ENCODE results near the gene COBLL1.
A peak's percentile ranks its signal among the peaks of the same experiment; 100 is the strongest.

The COBLL1 gene

DNA sequence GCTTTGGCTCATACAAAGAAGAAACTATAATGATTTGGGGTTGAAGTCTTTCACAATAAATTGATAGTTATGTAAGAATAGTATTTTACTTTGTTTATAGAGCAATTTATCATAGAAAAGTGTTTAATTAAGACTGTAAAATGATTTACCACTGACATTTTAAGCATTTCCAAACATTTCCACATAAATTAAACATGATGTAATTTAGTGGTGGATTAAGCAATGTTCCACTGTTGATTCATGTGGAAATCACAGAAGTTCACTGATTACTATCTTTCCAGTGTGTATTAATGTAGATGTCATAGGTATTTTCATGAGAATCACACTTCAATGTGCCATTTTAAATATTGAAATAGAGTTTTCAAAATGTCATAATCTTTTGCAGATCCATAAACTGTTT is 180.3 kb downstream of the COBLL1 start:
- peak; percentile 14 for DNase-seq (ENCODE audit: extremely low read depth, low read depth)

DNA sequence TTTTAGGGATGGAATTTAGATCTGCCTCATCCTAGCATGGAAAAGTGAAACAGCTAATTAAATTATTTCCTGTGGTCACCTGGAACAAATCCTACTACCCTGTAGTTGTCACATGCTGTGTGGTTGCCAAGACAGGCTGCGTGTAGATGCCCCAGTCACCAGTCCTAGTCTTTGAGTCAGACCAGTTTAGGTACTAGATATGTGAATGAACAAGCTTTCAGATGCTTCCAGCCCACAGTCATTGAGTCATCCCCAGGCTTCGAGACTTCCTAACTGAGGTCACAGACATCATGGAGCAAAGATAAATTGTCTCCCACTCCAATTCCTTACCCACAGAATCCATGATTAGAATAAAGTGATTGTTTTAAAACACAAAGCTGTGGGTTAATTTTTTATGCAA is 184.5 kb downstream of the COBLL1 start:
- TF ChIP-seq, protein P1, sequence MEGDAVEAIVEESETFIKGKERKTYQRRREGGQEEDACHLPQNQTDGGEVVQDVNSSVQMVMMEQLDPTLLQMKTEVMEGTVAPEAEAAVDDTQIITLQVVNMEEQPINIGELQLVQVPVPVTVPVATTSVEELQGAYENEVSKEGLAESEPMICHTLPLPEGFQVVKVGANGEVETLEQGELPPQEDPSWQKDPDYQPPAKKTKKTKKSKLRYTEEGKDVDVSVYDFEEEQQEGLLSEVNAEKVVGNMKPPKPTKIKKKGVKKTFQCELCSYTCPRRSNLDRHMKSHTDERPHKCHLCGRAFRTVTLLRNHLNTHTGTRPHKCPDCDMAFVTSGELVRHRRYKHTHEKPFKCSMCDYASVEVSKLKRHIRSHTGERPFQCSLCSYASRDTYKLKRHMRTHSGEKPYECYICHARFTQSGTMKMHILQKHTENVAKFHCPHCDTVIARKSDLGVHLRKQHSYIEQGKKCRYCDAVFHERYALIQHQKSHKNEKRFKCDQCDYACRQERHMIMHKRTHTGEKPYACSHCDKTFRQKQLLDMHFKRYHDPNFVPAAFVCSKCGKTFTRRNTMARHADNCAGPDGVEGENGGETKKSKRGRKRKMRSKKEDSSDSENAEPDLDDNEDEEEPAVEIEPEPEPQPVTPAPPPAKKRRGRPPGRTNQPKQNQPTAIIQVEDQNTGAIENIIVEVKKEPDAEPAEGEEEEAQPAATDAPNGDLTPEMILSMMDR (IDR thresholded peaks at IDR 0.05; ENCODE audit: low read depth, low read length): no peak
- peak; percentile 16 for DNase-seq (ENCODE audit: extremely low read depth, low read depth)

More for the DNA sequence above, 180.3 kb downstream of the COBLL1 start:
- TF ChIP-seq, protein P1 (IDR thresholded peaks at IDR 0.05; ENCODE audit: low read depth, low read length): no peak

DNA sequence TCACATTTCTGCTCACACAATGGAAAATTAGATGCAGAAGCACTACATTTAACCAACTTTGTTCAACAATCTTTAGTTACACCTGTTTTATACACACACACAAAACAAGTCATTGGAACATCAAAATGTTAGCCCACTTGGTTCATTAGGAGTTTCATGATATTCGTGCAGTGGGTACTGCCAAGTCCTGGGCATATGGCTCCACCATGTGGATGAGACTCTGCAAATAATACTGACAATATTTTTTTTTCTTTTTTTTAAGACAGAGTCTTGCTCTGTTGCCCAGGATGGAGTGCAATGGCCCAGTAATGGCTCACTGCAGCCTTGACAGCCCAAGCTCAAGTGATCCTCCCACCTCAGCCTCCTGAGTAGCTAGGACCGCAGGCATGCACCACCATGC is 185.9 kb downstream of the COBLL1 start:
- TF ChIP-seq, protein P1 (IDR thresholded peaks at IDR 0.05; ENCODE audit: low read depth, low read length): peak; percentile 12; the same call in 1 of the 2 replicates

GRCh38 chr2:164655336-164655735 is 186.3 kb downstream of the COBLL1 start:
- no peak for DNase-seq (ENCODE audit: extremely low read depth, low read depth)
- TF ChIP-seq, protein P1 (IDR thresholded peaks at IDR 0.05; ENCODE audit: low read depth, low read length): no peak

More for the DNA sequence above, 185.9 kb downstream of the COBLL1 start:
- DNase-seq (ENCODE audit: extremely low read depth, low read depth): no peak

DNA sequence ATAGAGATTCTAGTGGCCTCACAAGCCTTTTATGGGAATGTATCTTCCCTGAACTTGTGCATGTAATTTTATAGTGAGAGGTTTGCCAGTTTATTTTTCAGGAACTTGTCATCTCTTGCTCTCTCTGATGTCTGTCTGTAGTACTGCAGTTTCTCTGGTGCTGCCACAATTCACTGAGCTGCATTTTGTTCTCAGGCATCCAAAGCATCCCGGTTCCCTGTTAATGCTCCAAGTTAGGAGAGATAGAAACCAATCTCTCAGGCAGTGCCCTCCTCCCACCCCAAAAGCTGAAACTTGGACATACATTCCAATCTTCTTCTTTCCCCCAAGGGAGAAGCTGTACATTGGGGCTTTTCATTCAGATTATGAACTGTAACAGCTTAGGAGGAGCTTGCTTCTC is 190.3 kb downstream of the COBLL1 start:
- TF ChIP-seq, protein P1 (IDR thresholded peaks at IDR 0.05; ENCODE audit: low read depth, low read length): no peak
- no peak for DNase-seq (ENCODE audit: extremely low read depth, low read depth)

DNA sequence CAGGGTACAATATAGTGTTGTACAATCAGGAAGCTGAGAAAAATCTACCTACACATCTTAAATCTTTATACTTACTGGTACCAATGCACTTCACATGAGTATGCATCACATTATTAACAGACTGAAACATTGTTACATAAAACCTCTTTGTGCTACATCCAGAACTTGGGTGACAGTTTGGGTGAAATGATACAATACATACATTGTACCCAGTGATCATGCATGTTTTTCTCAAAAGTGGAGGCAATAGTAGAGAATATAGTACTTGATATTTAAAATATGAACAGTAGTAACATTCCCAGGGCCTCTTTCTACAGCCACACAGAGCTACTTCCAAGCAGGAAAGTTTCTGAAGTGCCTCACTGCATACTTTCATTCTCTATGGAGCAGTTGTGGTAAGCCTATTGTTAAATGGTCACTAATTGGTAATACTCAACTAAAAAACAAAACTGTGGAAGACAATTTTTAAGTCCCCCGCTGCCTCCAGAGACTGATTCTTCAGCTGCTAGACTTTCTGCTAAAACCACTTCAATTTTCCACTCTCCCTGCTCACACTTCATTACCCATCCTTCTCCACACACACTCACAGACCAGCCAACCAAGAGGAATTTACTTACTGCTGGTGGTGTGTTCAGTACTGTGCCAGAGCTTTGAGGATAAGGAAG is 197.5 kb downstream of the COBLL1 start:
- DNase-seq (ENCODE audit: extremely low read depth, low read depth): no peak
- TF ChIP-seq, protein P1 (IDR thresholded peaks at IDR 0.05; ENCODE audit: low read depth, low read length): no peak

DNA sequence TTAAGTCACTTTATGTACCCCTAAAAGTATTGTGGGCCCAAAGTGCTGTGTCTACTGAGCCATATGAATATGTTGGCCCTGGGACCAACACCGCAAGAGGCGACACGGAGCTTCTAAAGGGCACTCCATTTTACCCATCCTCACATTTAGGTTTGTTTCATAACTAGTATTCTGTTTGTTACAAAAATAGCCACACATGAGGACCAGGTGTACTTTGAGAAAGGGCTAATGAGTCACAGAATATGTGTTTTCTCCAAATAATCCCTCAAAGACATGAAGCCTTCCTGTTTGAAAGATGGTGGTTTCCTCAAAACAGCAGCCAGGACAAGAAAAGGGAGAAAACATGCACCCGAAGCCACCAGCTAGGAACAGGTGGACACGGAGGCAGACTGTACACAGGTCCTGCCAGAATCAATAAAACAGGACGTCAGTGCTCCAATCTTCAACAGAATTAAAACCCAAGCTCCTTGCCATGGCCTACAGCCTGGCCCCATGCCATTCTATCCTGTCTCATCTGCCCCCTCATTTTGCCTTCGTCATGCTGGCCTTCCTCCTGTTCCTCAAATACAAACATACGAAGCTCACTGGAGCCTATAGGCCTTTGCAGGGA is 198.6 kb downstream of the COBLL1 start:
- TF ChIP-seq, protein P1 (IDR thresholded peaks at IDR 0.05; ENCODE audit: low read depth, low read length): no peak
- no peak for DNase-seq (ENCODE audit: extremely low read depth, low read depth)

All from AG09319 (cell line).